DMS 273 treated with DMSO at 0.1 percent for 48 hours (cell line): ENCODE measurements around the gene MIPEP.

ENCODE experiments used
- DNase-seq: peaks from one replicate; lab custom pipeline; 2025; lab: John Stamatoyannopoulos, UW

The MIPEP gene

GRCh38 chr13:23852351-23852750, 36.8 kb downstream of the MIPEP start:
- DNase-seq, result no peak

- no peak for DNase-seq
These were observed 38.1 kb downstream of the MIPEP start for GRCh38 chr13:23851106-23851505.

- DNase-seq, result no peak
These were observed 39.1 kb downstream of the MIPEP start for GRCh38 chr13:23850134-23850533.

GRCh38 chr13:23849670-23850069, 39.5 kb downstream of the MIPEP start:
- no peak for DNase-seq

GRCh38 chr13:23848646-23849141, 40.5 kb downstream of the MIPEP start:
- DNase-seq, result no peak

- DNase-seq, result no peak
These were observed 41.2 kb downstream of the MIPEP start for GRCh38 chr13:23848019-23848418.

- no peak for DNase-seq
These were observed 41.7 kb downstream of the MIPEP start for GRCh38 chr13:23847497-23847896.

- DNase-seq, result no peak
These were observed 44.0 kb downstream of the MIPEP start for GRCh38 chr13:23845105-23845725.

- DNase-seq, result no peak
These were observed 45.1 kb downstream of the MIPEP start for GRCh38 chr13:23844132-23844531.

- DNase-seq, result no peak
These were observed 45.8 kb downstream of the MIPEP start for GRCh38 chr13:23843436-23843835.

- DNase-seq, result no peak
These were observed 46.8 kb downstream of the MIPEP start for GRCh38 chr13:23842406-23842805.

- no peak for DNase-seq
These were observed 55.2 kb downstream of the MIPEP start for GRCh38 chr13:23833733-23834611.

GRCh38 chr13:23828866-23829265, 60.3 kb downstream of the MIPEP start:
- DNase-seq, result no peak

GRCh38 chr13:23828086-23828485, 61.1 kb downstream of the MIPEP start:
- no peak for DNase-seq

- DNase-seq, result no peak
These were observed 64.0 kb downstream of the MIPEP start for GRCh38 chr13:23825179-23825578.

- DNase-seq, result no peak
These were observed 64.8 kb downstream of the MIPEP start for GRCh38 chr13:23824371-23824770.

- DNase-seq, result no peak
These were observed 66.9 kb downstream of the MIPEP start for GRCh38 chr13:23822252-23822824.

- DNase-seq, result no peak
These were observed 68.7 kb downstream of the MIPEP start for GRCh38 chr13:23820530-23820929.

- DNase-seq, result no peak
These were observed 71.4 kb downstream of the MIPEP start for GRCh38 chr13:23817830-23818229.

- DNase-seq, result no peak
These were observed 72.1 kb downstream of the MIPEP start for GRCh38 chr13:23817136-23817535.

GRCh38 chr13:23813635-23814034, 75.6 kb downstream of the MIPEP start:
- no peak for DNase-seq

GRCh38 chr13:23811366-23812062, 77.7 kb downstream of the MIPEP start:
- DNase-seq, result no peak
